ENCODE measurements around the gene OR4C46.
"Not testable (repeated sequence)": the region's sequence is repeated elsewhere in the genome, so short reads cannot be mapped to it uniquely, and the experiment has no call there.

OR4C46 gene

GRCh38 chr11:54603898-54604297, at the start of gene OR4C46:
Gene OR4C46 (minus strand): TSS chr11:54603998. CDS start chr11:54603998, 0 bp downstream.
- no peak within 1 kb of the TSS for H3K4me3 ChIP-seq (ENCODE audit: low read depth, low read length)

- not testable (repeated sequence) for H3K4me3 ChIP-seq (ENCODE audit: low read depth, low read length)
Measured at GRCh38 chr11:54645606-54646005, 41.8 kb upstream of the OR4C46 start.

GRCh38 chr11:54561439-54561838, 42.4 kb downstream of the OR4C46 start:
- H3K4me3 ChIP-seq (ENCODE audit: low read depth, low read length), result not testable (repeated sequence)

GRCh38 chr11:54558919-54559318, 44.9 kb downstream of the OR4C46 start:
- H3K4me3 ChIP-seq (ENCODE audit: low read depth, low read length), result no peak overlapping the region

GRCh38 chr11:54558407-54558806, 45.4 kb downstream of the OR4C46 start:
- H3K4me3 ChIP-seq (ENCODE audit: low read depth, low read length), result no peak overlapping the region
